GM21528 (cell line): Measurements from ENCODE around the gene PLA2G4D.

ENCODE experiments used
- ATAC-seq: cut with Tn5 transposase; IDR thresholded peaks from one replicate; pipeline ENCODE4 v1.9.1; 2021; ENCODE audit warnings: mild to moderate bottlenecking, moderate library complexity; ENCODE audit not compliant: unreplicated experiment, low FRiP score

Gene PLA2G4D

GRCh38 chr15:42079401-42079908, 14.9 kb downstream of the PLA2G4D start:
- ATAC-seq, result no peak

GRCh38 chr15:42078903-42079302, 15.5 kb downstream of the PLA2G4D start:
- no peak for ATAC-seq

DNA sequence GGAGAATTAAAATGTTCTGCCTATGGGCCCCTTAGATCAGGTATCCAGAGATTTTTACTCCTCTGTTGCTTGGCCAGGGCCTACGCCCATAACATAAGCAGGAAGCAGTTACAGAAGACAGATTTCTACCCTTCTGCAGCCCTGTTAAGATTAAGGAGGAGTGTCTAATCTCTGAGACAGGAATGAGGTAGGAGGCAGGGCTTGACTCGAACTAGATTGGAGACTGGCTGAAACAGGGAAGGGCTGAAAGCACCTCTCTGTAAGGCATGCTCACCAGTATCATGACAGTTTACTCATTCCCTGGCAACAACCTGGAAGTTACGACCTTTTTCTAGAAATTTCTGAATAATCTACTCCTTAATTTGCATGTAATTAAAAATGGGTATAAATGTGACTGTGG, 16.7 kb downstream of the PLA2G4D start:
- no peak for ATAC-seq

- ATAC-seq, result no peak
Observed at GRCh38 chr15:42073418-42073817, 20.9 kb downstream of the PLA2G4D start.

- ATAC-seq, result no peak
Observed at GRCh38 chr15:42072141-42072685, 22.1 kb downstream of the PLA2G4D start.

DNA sequence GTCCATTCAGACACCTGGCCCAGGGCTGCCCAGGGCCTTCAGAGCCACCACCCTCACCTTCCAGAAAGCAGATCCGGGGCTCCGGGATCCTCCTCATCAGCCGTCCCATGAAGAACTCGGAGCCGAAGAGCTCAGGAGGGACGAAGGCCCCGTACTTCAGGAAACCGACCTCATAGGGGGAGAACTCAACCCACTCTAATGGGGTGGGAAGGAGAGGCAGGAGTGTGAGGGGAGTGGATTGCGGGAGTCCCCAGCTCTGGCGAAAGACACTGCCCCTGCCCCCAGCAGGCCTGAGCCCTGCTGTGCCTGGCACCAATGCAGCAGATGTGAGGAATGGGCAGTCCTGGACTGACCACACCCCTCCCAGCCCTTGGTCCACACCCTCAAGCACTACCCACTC, 22.6 kb downstream of the PLA2G4D start:
- no peak for ATAC-seq

DNA sequence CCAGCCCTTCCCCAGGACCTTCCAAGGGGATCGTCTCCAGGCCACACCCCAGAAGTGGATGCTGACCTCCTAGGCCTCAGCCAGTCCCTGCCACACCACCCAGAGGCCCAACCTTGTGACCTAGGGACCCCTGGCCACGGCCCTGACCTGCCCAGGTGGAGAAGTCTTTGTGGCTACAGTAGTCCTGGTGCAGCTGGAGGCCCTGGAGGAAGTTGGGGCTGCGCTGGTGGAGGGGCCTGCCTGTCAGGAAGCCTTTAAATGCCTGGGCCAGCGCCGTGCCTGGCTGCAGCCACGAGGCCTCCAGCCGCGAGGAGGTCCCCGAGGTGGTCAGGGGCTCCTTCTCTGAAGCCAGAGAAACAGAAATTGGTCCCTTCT, 23.4 kb downstream of the PLA2G4D start:
- ATAC-seq, result no peak

DNA sequence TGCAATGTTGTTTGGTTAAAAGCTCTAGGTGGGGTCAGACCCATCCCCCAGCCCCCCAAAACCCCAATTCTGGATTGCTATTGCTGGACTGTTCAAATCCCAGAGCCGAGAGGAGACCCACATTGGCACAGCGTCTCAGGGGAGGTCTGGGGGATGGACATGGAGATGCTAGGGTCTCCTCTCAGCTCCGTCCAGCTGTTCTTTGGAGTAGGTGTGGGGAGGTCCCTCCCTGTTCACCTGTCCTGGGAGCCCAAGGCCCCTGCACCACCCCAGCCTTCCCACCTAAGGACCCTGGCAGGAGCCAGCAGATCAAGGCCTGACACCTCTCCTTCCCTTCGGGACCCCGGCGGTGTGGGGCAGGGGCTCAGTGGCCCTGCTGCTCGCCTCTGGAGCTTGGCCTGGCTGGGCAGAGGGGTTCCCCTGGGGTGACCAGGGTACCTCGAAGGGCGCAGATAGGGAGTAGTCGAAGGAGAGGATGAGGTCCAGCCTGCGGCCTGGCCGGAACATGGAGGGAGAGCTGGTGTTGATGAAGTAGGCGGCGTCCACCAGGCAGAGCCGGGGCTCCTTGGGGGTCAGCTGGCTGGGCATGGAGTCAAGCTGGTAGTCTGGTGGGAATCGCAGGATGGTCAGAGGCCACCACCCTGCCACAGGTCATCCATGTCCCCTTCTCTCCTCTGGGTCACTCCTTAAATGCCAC, 23.9 kb downstream of the PLA2G4D start:
- no peak for ATAC-seq

GRCh38 chr15:42069496-42070278, 24.7 kb downstream of the PLA2G4D start:
- ATAC-seq, result no peak

GRCh38 chr15:42069025-42069424, 25.3 kb downstream of the PLA2G4D start:
- no peak for ATAC-seq

DNA sequence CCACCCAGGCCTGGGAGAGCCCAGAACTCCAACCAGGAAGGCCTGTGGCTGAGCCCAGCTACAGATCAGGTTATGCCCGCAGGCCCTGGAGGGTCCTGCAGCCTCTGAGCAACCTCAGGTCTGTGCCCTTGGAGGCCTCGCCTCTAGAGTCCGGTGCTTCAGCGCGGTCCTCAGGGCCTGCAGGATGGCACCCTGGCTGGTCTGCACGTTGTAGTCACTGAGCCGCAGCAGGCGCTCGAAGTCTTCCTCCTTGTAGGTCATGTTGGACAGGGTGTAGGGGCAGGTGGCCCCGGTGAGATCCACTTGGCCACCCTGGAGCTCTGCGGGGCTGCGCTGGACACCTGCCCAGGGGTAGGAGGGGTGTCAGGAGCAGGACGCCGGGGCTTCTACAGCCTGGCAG, 25.8 kb downstream of the PLA2G4D start:
- ATAC-seq, result no peak

GRCh38 chr15:42066764-42067415, 27.5 kb downstream of the PLA2G4D start:
- no peak for ATAC-seq

DNA sequence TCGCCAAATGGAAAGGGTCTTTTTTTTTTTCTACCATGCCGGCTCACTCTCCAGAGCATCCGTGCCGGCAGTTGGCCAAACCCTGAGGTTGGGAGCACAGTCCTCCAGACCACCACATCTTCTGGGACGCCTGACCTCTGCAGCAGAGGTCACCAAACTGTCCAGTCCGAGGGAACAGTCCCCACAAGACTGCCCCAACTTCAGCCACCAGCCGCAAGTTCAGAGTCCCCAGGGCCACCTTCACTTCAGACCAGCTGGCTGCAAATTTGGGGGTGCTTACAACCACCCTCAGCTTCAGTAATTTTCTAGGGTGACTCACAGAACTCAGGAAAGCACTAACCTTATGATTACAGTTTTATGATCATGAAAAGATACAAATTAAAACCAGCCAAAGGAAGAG, 28.9 kb downstream of the PLA2G4D start:
- ATAC-seq, result no peak

GRCh38 chr15:42065033-42065432, 29.3 kb downstream of the PLA2G4D start:
- no peak for ATAC-seq

GRCh38 chr15:42064271-42064670, 30.1 kb downstream of the PLA2G4D start:
- no peak for ATAC-seq

- no peak for ATAC-seq
Observed at GRCh38 chr15:42063122-42063848, 31.1 kb downstream of the PLA2G4D start.

- no peak for ATAC-seq
Observed at GRCh38 chr15:42062284-42062806, 32.0 kb downstream of the PLA2G4D start.

GRCh38 chr15:42060797-42061196, 33.6 kb downstream of the PLA2G4D start:
- ATAC-seq, result no peak

DNA sequence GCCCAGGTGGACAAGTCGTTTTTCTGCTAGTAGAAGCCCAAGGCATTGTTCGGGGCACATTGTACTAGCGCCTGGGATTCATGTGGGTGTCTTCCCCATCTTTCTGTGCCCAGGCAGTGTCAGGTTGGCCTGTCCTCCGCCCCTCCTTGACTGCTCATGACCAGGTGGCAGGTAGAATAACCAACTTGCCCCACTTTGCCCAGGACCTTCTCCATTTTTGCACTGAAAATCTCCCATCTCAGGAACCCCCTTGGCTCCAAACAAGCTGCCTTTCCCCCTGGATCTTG, 33.9 kb downstream of the PLA2G4D start:
- ATAC-seq, result no peak

GRCh38 chr15:42059661-42060476, 34.5 kb downstream of the PLA2G4D start:
- ATAC-seq, result no peak
